Dendritic cell treated with granulocyte-macrophage colony-stimulating factor and Interleukin-4, amounts not matched to agents 40 ng/mL and 50 ng/mL, for 4 days (primary cell): ENCODE data around the gene RNF169.
"Not testable (repeated sequence)": the region's sequence is repeated elsewhere in the genome, so short reads cannot be mapped to it uniquely, and the experiment has no call there.

Experiments
- H3K27ac Mint-ChIP-seq: one replicate; pipeline ENCODE4 v1.8.0; 2022; ENCODE audit warnings: mild to moderate bottlenecking, mixed read lengths
- H3K27me3 Mint-ChIP-seq: one replicate; pipeline ENCODE4 v1.8.0; 2022; ENCODE audit warnings: mild to moderate bottlenecking, mixed read lengths
- H3K36me3 Mint-ChIP-seq: one replicate; pipeline ENCODE4 v1.8.0; 2022; ENCODE audit warnings: low read depth, mixed read lengths
- H3K4me1 Mint-ChIP-seq: one replicate; pipeline ENCODE4 v1.8.0; 2022; ENCODE audit warnings: low read depth, mixed read lengths
- H3K4me3 Mint-ChIP-seq: one replicate; pipeline ENCODE4 v1.8.0; 2022; ENCODE audit warnings: mild to moderate bottlenecking, moderate library complexity, mixed read lengths
- H3K9me3 Mint-ChIP-seq: one replicate; pipeline ENCODE4 v1.8.0; 2022; ENCODE audit warnings: mixed read lengths
- intact Hi-C: fragments of 100-400 bp; cut with micrococcal nuclease; formaldehyde crosslinking; loops from one replicate; pipeline ENCODE4 v1.15.0; 2022

RNF169 gene

GRCh38 chr11:74768172-74768651 is 19.6 kb downstream of the RNF169 start:
- intact Hi-C loops, H3K4me3 Mint-ChIP-seq, H3K27ac Mint-ChIP-seq, H3K9me3 Mint-ChIP-seq, H3K27me3 Mint-ChIP-seq: not testable (repeated sequence)
- H3K4me1 Mint-ChIP-seq: peaks cover 38% of the 10 kb centered on the region
- H3K36me3 Mint-ChIP-seq: peaks cover 16% of the 10 kb centered on the region

- peaks cover 28% of the 10 kb centered on the region for H3K4me1 Mint-ChIP-seq
- intact Hi-C loops: no loop called here
- H3K27ac Mint-ChIP-seq: peak overlapping the region; percentile 15
- H3K9me3 Mint-ChIP-seq: no peaks in the 10 kb centered on the region
- no peak overlapping the region for H3K4me3 Mint-ChIP-seq
- H3K36me3 Mint-ChIP-seq: peaks cover 6% of the 10 kb centered on the region
- H3K27me3 Mint-ChIP-seq: no peaks in the 10 kb centered on the region
These were observed 20.5 kb downstream of the RNF169 start for GRCh38 chr11:74769055-74769707.

GRCh38 chr11:74770456-74770855 is 21.8 kb downstream of the RNF169 start:
- intact Hi-C loops: no loop called here
- no peaks in the 10 kb centered on the region for H3K9me3 Mint-ChIP-seq
- no peak overlapping the region for H3K27ac Mint-ChIP-seq
- H3K4me3 Mint-ChIP-seq: no peak overlapping the region
- peaks cover 10% of the 10 kb centered on the region for H3K36me3 Mint-ChIP-seq
- no peaks in the 10 kb centered on the region for H3K27me3 Mint-ChIP-seq
- H3K4me1 Mint-ChIP-seq: peaks cover 35% of the 10 kb centered on the region

- intact Hi-C loops: no loop called here
- Mint-ChIP-seq H3K4me1 (peaks cover 42% of the 10 kb centered on the region), H3K9me3 (no peaks in the 10 kb centered on the region), H3K27ac (no peak overlapping the region), H3K4me3 (no peak overlapping the region), H3K36me3 (peaks cover 17% of the 10 kb centered on the region), H3K27me3 (no peaks in the 10 kb centered on the region)
These were observed 22.5 kb downstream of the RNF169 start for GRCh38 chr11:74771139-74771538.

GRCh38 chr11:74773476-74773875 is 24.8 kb downstream of the RNF169 start:
- Mint-ChIP-seq H3K36me3 (peaks cover 29% of the 10 kb centered on the region), H3K4me3 (no peak overlapping the region), H3K27me3 (no peaks in the 10 kb centered on the region), H3K4me1 (peaks cover 56% of the 10 kb centered on the region), H3K9me3 (no peaks in the 10 kb centered on the region), H3K27ac (no peak overlapping the region)
- intact Hi-C loops: no loop called here

- Mint-ChIP-seq H3K27ac (no peak overlapping the region), H3K4me1 (peaks cover 40% of the 10 kb centered on the region), H3K36me3 (peaks cover 29% of the 10 kb centered on the region), H3K4me3 (no peak overlapping the region), H3K9me3 (no peaks in the 10 kb centered on the region), H3K27me3 (no peaks in the 10 kb centered on the region)
- intact Hi-C loops: no loop called here
These were observed 27.1 kb downstream of the RNF169 start for GRCh38 chr11:74775762-74776161.

GRCh38 chr11:74776546-74776945 is 27.9 kb downstream of the RNF169 start:
- peaks cover 40% of the 10 kb centered on the region for H3K4me1 Mint-ChIP-seq
- no peak overlapping the region for H3K27ac Mint-ChIP-seq
- no peak overlapping the region for H3K4me3 Mint-ChIP-seq
- H3K36me3 Mint-ChIP-seq: peaks cover 29% of the 10 kb centered on the region
- no peaks in the 10 kb centered on the region for H3K27me3 Mint-ChIP-seq
- no peaks in the 10 kb centered on the region for H3K9me3 Mint-ChIP-seq
- intact Hi-C loops: no loop called here

GRCh38 chr11:74777038-74777437 is 28.4 kb downstream of the RNF169 start:
- Mint-ChIP-seq H3K9me3 (no peaks in the 10 kb centered on the region), H3K36me3 (peaks cover 29% of the 10 kb centered on the region), H3K27me3 (no peaks in the 10 kb centered on the region), H3K4me1 (peaks cover 40% of the 10 kb centered on the region), H3K27ac (no peak overlapping the region), H3K4me3 (no peak overlapping the region)
- intact Hi-C loops: no loop called here

GRCh38 chr11:74777877-74778276 is 29.2 kb downstream of the RNF169 start:
- no peak overlapping the region for H3K4me3 Mint-ChIP-seq
- peaks cover 29% of the 10 kb centered on the region for H3K36me3 Mint-ChIP-seq
- no peaks in the 10 kb centered on the region for H3K27me3 Mint-ChIP-seq
- no peak overlapping the region for H3K27ac Mint-ChIP-seq
- H3K4me1 Mint-ChIP-seq: peaks cover 42% of the 10 kb centered on the region
- intact Hi-C loops: no loop called here
- no peaks in the 10 kb centered on the region for H3K9me3 Mint-ChIP-seq

GRCh38 chr11:74778581-74778980 is 29.9 kb downstream of the RNF169 start:
- Mint-ChIP-seq H3K27me3 (no peaks in the 10 kb centered on the region), H3K4me3 (no peak overlapping the region), H3K36me3 (peaks cover 29% of the 10 kb centered on the region), H3K27ac (no peak overlapping the region), H3K4me1 (peaks cover 49% of the 10 kb centered on the region), H3K9me3 (no peaks in the 10 kb centered on the region)
- intact Hi-C loops: no loop called here

GRCh38 chr11:74780248-74781005 is 31.8 kb downstream of the RNF169 start:
- intact Hi-C loops: no loop called here
- Mint-ChIP-seq H3K4me1 (peaks cover 52% of the 10 kb centered on the region), H3K27ac (no peak overlapping the region), H3K27me3 (no peaks in the 10 kb centered on the region), H3K4me3 (no peak overlapping the region), H3K9me3 (no peaks in the 10 kb centered on the region), H3K36me3 (peaks cover 20% of the 10 kb centered on the region)

- peak overlapping the region; percentile 61 for H3K27ac Mint-ChIP-seq
- no peaks in the 10 kb centered on the region for H3K9me3 Mint-ChIP-seq
- H3K4me3 Mint-ChIP-seq: peak overlapping the region; percentile 30
- H3K27me3 Mint-ChIP-seq: no peaks in the 10 kb centered on the region
- H3K4me1 Mint-ChIP-seq: peaks cover 23% of the 10 kb centered on the region
- intact Hi-C loops: no loop called here
- peaks cover 6% of the 10 kb centered on the region for H3K36me3 Mint-ChIP-seq
These were observed 34.7 kb downstream of the RNF169 start for GRCh38 chr11:74783241-74783871.

- Mint-ChIP-seq H3K36me3 (peaks cover 12% of the 10 kb centered on the region), H3K27ac (peak overlapping the region; percentile 61), H3K27me3 (no peaks in the 10 kb centered on the region), H3K9me3 (no peaks in the 10 kb centered on the region), H3K4me3 (no peak overlapping the region), H3K4me1 (peaks cover 22% of the 10 kb centered on the region)
- intact Hi-C loops: no loop called here
These were observed 35.6 kb downstream of the RNF169 start for GRCh38 chr11:74784234-74784633.

GRCh38 chr11:74784726-74785125 is 36.1 kb downstream of the RNF169 start:
- no peak overlapping the region for H3K4me3 Mint-ChIP-seq
- no peaks in the 10 kb centered on the region for H3K9me3 Mint-ChIP-seq
- intact Hi-C loops: loop anchor here (5.0 kb wide), 1 partner anchor 32 kb away; no protein-coding TSS in a partner anchor
- peaks cover 17% of the 10 kb centered on the region for H3K36me3 Mint-ChIP-seq
- peaks cover 22% of the 10 kb centered on the region for H3K4me1 Mint-ChIP-seq
- no peaks in the 10 kb centered on the region for H3K27me3 Mint-ChIP-seq
- H3K27ac Mint-ChIP-seq: no peak overlapping the region
